Karpas-422 (cell line): ENCODE measurements around the gene SHH. TPM values are rescaled to one million over a fixed set of nuclear protein-coding genes. Genes with fewer than 3 reads are reported as not detected.

ENCODE experiments used
- DNase-seq: peaks from one replicate; pipeline ENCODE4 v3.0.0-alpha.2; 2015
- H2AFZ ChIP-seq: fragments of 200-600 bp; sonication (generic); 2 replicates; pipeline ENCODE4 v1.6.1; 2014; ENCODE audit warnings: antibody characterized with exemption, low read length, mixed read lengths
- H3K27ac ChIP-seq: fragments of 200-600 bp; sonication (generic); 2 replicates; pipeline ENCODE4 v1.5.1; 2014; ENCODE audit warnings: mild to moderate bottlenecking, low read length, moderate library complexity
- H3K27me3 ChIP-seq: fragments of 200-600 bp; sonication (generic); 2 replicates; pipeline ENCODE4 v1.6.1; 2014; ENCODE audit warnings: low read length, mixed read lengths
- H3K36me3 ChIP-seq: fragments of 200-600 bp; sonication (generic); 2 replicates; pipeline ENCODE4 v1.6.1; 2014; ENCODE audit warnings: low read length, mixed read lengths; ENCODE audit not compliant: insufficient read depth
- H3K4me1 ChIP-seq: fragments of 200-600 bp; sonication (generic); 2 replicates; pipeline ENCODE4 v1.6.1; 2014; ENCODE audit warnings: mild to moderate bottlenecking, low read length, mixed read lengths
- H3K4me2 ChIP-seq: fragments of 200-600 bp; sonication (generic); 2 replicates; pipeline ENCODE4 v1.6.1; 2014; ENCODE audit warnings: low read length, low read depth, mild to moderate bottlenecking; ENCODE audit not compliant: poor library complexity, severe bottlenecking
- H3K4me3 ChIP-seq: fragments of 200-600 bp; sonication (generic); 2 replicates; pipeline ENCODE4 v1.5.1; 2014; ENCODE audit warnings: mild to moderate bottlenecking, antibody characterized with exemption, low read length, mixed read lengths
- H3K79me2 ChIP-seq: fragments of 200-600 bp; sonication (generic); 2 replicates; pipeline ENCODE4 v1.6.1; 2014; ENCODE audit warnings: mild to moderate bottlenecking, low read length, mixed read lengths
- H3K9ac ChIP-seq: fragments of 200-600 bp; sonication (generic); 2 replicates; pipeline ENCODE4 v1.6.0; 2014; ENCODE audit warnings: low read length
- H3K9me2 ChIP-seq: fragments of 200-600 bp; sonication (generic), shearing (Covaris generic); replicated peaks from 2 replicates; pipeline ENCODE4 v1.6.0; 2014; ENCODE audit warnings: mild to moderate bottlenecking, low read length, moderate library complexity; ENCODE audit not compliant: insufficient read depth
- H3K9me3 ChIP-seq: fragments of 300-700, 200-600 bp; sonication (generic); 2 replicates; pipeline ENCODE4 v1.6.1; 2014; ENCODE audit warnings: low read length, mixed read lengths
- H4K20me1 ChIP-seq: fragments of 200-600 bp; sonication (generic); 2 replicates; pipeline ENCODE4 v1.6.1; 2014; ENCODE audit warnings: mild to moderate bottlenecking, antibody characterized with exemption, low read length, low read depth; ENCODE audit not compliant: insufficient read depth
- total RNA-seq: library from RNA; depleted of rRNA; stranded (reverse); fragments of >200 nt; shearing (Covaris generic); gene quantifications from 2 replicates; pipeline ENCODE4 v1.2.3, GENCODE V29; 2014; ENCODE audit warnings: low replicate concordance

Gene SHH
- total RNA-seq, 1 experiment from 2014 or later = not detected

DNA sequence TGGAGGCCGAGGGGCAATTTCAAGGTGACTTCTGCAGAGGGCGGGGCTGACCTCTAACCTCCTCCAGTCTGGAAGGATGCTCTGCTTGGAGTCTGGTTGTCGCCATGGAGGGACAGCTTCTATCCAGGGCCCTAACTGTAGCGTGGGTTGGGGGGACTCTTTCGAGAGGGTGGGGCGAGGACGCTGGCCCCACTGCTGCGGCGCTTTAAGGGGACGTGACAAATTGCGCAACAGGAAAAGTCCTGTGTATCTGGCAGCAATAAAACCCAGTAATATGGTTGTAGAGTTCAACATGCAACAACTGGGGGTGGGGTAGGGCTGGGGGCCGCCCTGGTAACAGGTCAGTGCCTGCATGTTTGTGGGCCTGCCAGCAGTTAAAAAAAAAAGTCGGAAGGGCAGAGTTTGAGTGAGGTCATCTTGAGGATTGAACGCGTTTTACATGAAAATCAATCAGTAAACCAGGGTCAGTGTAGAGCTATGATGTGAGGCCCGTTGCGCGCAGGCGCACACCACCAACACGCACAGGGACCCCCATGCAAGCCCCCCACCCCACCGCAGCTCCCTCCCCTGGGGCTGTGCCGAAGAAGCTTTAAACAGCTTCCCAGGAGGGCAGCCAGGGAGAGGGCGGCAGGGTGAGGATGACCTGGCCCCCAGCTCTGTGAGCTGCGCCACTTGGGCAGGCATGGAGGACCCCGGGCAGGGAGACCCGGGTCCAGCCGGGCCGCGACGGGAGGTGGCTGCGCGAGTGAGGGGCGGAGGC is 4.3 kb downstream of the SHH start:
- no peaks in the 10 kb centered on the region for H3K36me3 ChIP-seq
- no peak overlapping the region for H3K4me2 ChIP-seq

DNA sequence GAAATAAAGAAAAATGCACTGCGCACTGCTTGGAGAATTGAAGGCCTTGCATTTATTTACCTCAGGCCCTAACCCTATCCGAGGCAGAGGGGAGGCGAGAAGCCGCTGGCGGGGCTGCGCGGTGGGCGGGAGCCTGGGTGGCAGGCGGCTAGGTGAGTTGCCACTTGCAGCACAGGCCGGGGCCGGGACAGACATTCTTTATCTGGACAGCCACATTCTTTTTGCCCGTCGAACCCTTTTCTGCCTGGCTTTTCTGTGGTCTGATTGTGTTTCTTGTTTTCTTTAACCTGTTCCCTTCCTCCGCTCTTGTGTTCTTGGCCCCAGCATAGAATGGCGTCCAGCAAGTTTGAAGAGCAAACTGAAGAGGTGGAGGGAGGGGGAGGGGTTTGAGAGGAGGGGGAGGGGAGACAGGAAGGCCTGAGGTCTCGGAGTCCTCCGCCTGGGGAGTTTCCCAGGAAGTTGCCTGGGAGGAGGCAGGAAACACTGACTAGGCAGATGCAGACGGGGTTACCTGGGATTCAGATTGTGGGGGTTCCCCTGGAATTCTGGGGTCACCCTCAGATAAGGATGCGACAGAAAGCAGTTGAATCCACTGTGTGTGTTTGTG is 5.1 kb downstream of the SHH start:
- H3K4me2 ChIP-seq = no peak overlapping the region

More for the DNA sequence above, 4.3 kb downstream of the SHH start:
- DNase-seq = no peak
- H3K9me2 ChIP-seq = no peaks in the 10 kb centered on the region
- H3K4me3 ChIP-seq = no peak overlapping the region
- no peaks in the 10 kb centered on the region for H3K27me3 ChIP-seq
- H2AFZ ChIP-seq = no peak overlapping the region
- no peak overlapping the region for H3K27ac ChIP-seq
- H3K9ac ChIP-seq = no peak overlapping the region
- no peaks in the 10 kb centered on the region for H3K79me2 ChIP-seq
- no peaks in the 10 kb centered on the region for H3K4me1 ChIP-seq
- H4K20me1 ChIP-seq = no peaks in the 10 kb centered on the region
- H3K9me3 ChIP-seq = no peaks in the 10 kb centered on the region

DNA sequence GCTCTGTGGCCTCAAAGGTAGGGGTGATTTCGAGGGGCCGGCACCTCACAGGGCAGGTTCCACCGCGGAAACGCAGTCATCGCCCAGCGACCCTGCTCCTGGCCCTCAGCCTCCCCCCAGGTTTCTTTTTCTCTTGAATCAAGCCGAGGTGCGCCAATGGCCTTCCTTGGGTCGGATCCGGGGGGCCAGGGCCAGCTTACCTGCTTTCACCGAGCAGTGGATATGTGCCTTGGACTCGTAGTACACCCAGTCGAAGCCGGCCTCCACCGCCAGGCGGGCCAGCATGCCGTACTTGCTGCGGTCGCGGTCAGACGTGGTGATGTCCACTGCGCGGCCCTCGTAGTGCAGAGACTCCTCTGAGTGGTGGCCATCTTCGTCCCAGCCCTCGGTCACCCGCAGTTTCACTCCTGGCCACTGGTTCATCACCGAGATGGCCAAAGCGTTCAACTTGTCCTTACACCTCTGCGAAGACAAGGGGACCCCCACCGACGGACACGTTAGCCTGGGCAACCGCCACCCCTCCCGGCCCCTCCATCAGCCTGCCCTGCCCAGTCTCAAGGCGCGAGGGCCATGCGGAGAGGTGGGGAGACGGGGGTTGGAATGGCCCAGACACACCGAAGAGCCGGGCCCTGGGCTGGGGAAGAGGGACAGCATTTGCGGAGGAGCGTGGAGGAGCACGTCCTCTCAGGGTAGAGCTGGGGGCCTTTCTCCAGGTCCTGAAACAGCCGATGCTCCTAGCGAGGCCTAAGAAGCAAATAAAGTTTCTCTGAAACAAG is 6.0 kb downstream of the SHH start:
- H3K4me2 ChIP-seq = no peak overlapping the region
- H3K27ac ChIP-seq = no peak overlapping the region
- no peaks in the 10 kb centered on the region for H3K27me3 ChIP-seq
- H3K36me3 ChIP-seq = no peaks in the 10 kb centered on the region
- H3K9me3 ChIP-seq = no peaks in the 10 kb centered on the region
- H2AFZ ChIP-seq = no peak overlapping the region
- H3K4me3 ChIP-seq = no peak overlapping the region
- H3K79me2 ChIP-seq = no peaks in the 10 kb centered on the region
- H3K4me1 ChIP-seq = no peaks in the 10 kb centered on the region
- DNase-seq = no peak
- no peaks in the 10 kb centered on the region for H4K20me1 ChIP-seq
- H3K9ac ChIP-seq = no peak overlapping the region
- no peaks in the 10 kb centered on the region for H3K9me2 ChIP-seq

More for the DNA sequence above, 5.1 kb downstream of the SHH start:
- Histone ChIP-seq H3K27me3 (no peaks in the 10 kb centered on the region), H3K9me3 (no peaks in the 10 kb centered on the region), H3K4me1 (no peaks in the 10 kb centered on the region), H3K9ac (no peak overlapping the region), H4K20me1 (no peaks in the 10 kb centered on the region), H2AFZ (no peak overlapping the region), H3K36me3 (no peaks in the 10 kb centered on the region), H3K4me3 (no peak overlapping the region), H3K9me2 (no peaks in the 10 kb centered on the region), H3K27ac (no peak overlapping the region), H3K79me2 (no peaks in the 10 kb centered on the region)
- no peak for DNase-seq

DNA sequence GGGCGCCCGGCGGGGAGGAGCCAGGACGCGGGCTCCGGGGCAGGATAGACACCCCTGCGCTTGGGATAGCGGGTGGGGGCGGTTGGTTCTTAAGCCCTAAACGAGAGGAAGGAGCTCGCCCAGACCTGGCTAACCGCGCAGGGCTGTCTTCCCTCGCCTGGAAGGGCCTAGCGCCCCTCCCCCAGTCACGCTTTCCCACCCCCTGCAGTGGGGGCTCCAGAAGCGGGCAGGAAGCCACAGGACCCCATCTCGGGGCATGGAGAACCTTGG is 6.5 kb downstream of the SHH start:
- no peaks in the 10 kb centered on the region for H3K9me3 ChIP-seq
- no peak overlapping the region for H3K4me2 ChIP-seq
- H3K79me2 ChIP-seq = no peaks in the 10 kb centered on the region
- no peaks in the 10 kb centered on the region for H3K9me2 ChIP-seq
- no peak overlapping the region for H2AFZ ChIP-seq
- H3K27ac ChIP-seq = no peak overlapping the region
- no peaks in the 10 kb centered on the region for H3K4me1 ChIP-seq
- H3K27me3 ChIP-seq = no peaks in the 10 kb centered on the region
- H3K36me3 ChIP-seq = no peaks in the 10 kb centered on the region
- no peaks in the 10 kb centered on the region for H4K20me1 ChIP-seq
- DNase-seq = no peak
- no peak overlapping the region for H3K9ac ChIP-seq
- no peak overlapping the region for H3K4me3 ChIP-seq

DNA sequence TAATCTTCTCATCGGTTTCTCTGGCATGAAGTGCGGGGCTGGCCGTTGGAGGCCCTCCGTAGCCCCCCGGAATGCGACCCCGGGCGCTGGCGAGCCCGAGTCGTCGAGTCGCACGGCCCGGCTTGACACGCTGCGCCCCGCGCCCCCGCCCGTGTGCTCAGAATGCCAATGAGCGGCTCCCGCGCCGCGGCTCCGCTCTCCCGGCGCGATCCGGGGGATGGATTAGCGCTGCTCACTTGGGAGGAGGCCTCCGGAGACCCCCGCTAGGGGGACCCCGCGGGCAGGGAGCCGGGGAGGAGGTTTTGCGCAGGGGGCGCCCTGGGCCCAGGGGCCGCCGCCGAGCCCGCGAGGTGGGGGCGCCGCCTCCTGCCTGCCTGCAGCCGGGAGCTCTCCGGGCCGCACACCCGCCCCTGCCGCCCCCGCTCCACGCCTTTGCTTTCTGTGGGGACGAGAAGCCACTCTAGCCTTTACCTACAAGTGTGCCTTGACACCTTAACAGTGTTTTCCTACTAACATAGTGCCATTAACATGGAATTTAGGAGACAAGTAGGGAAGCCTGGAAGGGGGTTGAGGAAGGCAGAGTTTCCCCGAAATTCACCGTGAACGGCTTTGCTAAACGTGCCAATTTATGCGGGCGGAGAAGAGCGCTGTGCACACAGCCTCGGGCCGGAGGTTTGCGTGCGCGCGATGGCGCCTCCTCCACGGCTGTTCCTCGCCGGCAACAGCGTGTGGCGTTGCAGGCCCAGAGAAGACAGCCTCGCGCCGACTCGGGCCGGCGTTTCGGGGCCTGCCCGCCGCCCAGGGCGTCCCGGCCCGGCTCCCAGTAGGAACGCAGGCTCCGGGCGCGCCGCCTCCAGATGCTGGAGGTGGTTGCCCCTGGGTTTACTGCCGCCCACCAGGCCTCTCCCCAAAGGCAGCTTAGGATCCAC is 7.1 kb downstream of the SHH start:
- Histone ChIP-seq H3K4me3 (no peak overlapping the region), H3K9me3 (no peaks in the 10 kb centered on the region), H2AFZ (no peak overlapping the region), H3K9me2 (no peaks in the 10 kb centered on the region), H3K27me3 (no peaks in the 10 kb centered on the region), H3K27ac (no peak overlapping the region), H3K9ac (no peak overlapping the region), H3K4me1 (no peaks in the 10 kb centered on the region), H3K79me2 (no peaks in the 10 kb centered on the region), H3K4me2 (no peak overlapping the region), H4K20me1 (no peaks in the 10 kb centered on the region), H3K36me3 (no peaks in the 10 kb centered on the region)
- DNase-seq = no peak

DNA sequence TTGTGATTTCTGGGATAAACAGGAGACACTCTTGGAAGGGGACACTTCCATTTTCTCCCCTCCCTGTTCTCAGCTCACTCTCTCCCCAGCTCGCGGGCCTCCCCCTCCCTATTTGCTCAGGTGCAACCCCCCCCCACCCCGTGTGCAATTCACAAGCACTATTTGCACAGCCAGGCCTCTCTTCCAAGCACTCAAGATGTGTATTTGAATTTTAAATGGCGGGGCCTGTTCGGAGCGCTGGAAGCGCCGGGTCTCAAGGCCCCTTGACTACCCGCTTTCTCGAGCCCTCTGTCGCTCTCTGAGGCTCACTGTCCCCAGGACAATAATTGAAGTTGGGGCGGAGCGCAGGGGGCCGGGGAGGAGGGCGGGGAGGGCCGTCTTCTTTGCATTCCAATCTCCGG is 7.8 kb downstream of the SHH start:
- H4K20me1 ChIP-seq = 0 out of 2 replicates have a peak, but pooled peaks cover 3% of the 10 kb centered on the region
- no peaks in the 10 kb centered on the region for H3K9me2 ChIP-seq
- DNase-seq = no peak
- no peaks in the 10 kb centered on the region for H3K36me3 ChIP-seq
- no peak overlapping the region for H2AFZ ChIP-seq
- H3K4me2 ChIP-seq = no peak overlapping the region
- H3K4me3 ChIP-seq = no peak overlapping the region
- no peak overlapping the region for H3K9ac ChIP-seq
- no peak overlapping the region for H3K27ac ChIP-seq
- no peaks in the 10 kb centered on the region for H3K4me1 ChIP-seq
- no peaks in the 10 kb centered on the region for H3K79me2 ChIP-seq
- no peaks in the 10 kb centered on the region for H3K9me3 ChIP-seq
- H3K27me3 ChIP-seq = no peaks in the 10 kb centered on the region

DNA sequence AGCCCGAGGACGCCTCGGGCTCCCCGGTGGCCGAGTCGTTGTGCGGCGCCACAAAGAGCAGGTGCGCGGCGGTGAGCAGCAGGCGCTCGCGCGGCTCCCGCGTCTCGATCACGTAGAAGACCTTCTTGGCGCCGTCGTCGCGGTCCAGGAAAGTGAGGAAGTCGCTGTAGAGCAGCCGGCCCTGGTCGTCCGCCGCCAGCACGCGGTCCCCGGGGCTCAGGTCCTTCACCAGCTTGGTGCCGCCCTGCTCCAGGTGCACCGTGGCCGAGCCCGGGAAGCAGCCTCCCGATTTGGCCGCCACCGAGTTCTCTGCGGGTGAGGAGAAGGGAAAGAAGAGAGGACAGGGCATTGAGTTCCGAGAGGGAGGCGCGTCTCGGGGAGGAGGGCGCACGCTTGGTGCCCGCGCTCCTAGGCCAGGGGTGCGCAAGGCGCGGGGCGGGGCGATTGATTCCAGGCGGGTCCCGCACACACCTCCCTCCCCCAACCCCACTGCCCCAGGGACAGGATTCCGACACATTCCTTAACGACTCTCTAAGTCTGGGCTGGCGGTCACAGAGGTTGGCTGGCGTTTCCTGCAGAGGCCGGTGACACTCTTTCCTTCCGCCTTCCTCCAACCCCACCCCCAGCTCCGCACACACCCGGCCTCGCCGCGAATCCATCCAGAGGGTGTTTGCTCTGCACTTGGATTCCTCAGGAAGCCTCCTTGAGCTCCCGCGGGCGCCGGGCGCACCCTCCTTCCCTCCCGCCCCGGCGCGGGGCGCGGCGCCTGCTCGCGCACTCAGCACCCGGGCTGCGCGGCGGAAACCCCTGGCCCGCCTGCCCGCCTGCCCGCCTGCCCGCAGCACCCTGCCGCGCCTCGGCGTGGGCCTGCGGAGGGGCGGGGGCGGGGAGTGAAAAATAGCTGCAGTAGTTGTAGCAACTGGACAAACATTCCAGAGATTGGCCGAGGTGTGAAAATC is 8.6 kb downstream of the SHH start:
- no peak for DNase-seq

More for the DNA sequence above, 8.6 kb downstream of the SHH start:
- Histone ChIP-seq H3K4me3 (no peak overlapping the region), H3K79me2 (no peaks in the 10 kb centered on the region), H3K27ac (no peak overlapping the region), H2AFZ (no peak overlapping the region), H3K4me1 (peaks cover 3% of the 10 kb centered on the region), H3K9me3 (no peaks in the 10 kb centered on the region), H3K9me2 (no peaks in the 10 kb centered on the region), H3K9ac (no peak overlapping the region), H3K36me3 (no peaks in the 10 kb centered on the region), H4K20me1 (0 out of 2 replicates have a peak, but pooled peaks cover 5% of the 10 kb centered on the region), H3K4me2 (no peak overlapping the region), H3K27me3 (no peaks in the 10 kb centered on the region)
